GM12873 (cell line): ENCODE measurements around the gene SH3PXD2A.

Source experiments
- TF ChIP-seq, protein P1 (sequence below): IDR thresholded peaks from 2 replicates; pipeline ENCODE4 v1.5.1; 2012; ENCODE audit warnings: low read depth, mild to moderate bottlenecking, moderate library complexity, low read length, control low read depth; ENCODE audit not compliant: insufficient read depth; ENCODE audit errors: missing control alignments

Gene SH3PXD2A

GRCh38 chr10:103861505-103861904, 6.1 kb upstream of the SH3PXD2A start:
- TF ChIP-seq, protein P1, sequence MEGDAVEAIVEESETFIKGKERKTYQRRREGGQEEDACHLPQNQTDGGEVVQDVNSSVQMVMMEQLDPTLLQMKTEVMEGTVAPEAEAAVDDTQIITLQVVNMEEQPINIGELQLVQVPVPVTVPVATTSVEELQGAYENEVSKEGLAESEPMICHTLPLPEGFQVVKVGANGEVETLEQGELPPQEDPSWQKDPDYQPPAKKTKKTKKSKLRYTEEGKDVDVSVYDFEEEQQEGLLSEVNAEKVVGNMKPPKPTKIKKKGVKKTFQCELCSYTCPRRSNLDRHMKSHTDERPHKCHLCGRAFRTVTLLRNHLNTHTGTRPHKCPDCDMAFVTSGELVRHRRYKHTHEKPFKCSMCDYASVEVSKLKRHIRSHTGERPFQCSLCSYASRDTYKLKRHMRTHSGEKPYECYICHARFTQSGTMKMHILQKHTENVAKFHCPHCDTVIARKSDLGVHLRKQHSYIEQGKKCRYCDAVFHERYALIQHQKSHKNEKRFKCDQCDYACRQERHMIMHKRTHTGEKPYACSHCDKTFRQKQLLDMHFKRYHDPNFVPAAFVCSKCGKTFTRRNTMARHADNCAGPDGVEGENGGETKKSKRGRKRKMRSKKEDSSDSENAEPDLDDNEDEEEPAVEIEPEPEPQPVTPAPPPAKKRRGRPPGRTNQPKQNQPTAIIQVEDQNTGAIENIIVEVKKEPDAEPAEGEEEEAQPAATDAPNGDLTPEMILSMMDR: no peak

DNA sequence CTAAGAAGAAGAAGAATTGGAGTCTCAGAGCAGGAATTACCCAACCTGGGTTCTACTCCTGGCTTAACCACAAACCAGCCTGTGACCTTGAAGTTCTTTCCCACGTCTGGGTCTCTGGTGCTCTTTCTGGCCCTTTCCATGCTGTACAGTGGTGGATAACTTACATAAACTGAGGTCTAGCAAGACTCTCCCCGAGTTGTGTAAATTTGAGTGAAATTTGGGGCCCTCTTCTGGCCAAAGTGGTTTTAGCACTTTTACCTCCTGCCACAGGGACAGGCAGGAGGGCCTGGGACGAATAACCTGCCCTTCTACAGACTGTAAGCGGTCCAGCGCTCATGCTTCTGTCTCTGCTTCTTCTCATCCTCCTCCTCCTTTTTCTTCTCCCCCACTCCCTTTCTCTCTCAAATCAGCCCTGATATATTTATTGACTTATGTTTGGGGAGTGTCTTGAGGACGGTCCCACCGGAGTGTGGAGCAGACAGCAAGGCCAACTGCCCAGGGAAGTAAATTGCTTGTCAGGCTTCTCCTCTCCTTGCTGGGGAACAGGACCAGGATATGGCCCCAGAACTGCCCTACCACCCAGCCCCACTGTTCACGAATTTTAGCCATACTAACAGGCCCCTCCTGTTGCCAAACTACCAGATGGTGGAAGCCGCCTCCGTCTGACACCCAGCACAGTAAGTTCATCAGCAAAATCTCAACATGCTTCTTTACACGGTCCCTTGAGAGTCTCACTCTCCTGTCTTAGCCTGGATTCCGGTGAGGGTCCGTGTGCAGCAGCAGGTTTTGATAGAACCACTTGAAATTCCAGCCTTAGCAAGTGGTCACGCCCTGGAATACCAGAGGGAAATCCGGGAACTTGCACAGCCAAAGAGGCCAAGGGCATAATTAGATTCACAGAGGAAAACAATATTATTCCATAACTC, 4.0 kb upstream of the SH3PXD2A start:
- TF ChIP-seq, protein P1: peak; percentile 72

DNA sequence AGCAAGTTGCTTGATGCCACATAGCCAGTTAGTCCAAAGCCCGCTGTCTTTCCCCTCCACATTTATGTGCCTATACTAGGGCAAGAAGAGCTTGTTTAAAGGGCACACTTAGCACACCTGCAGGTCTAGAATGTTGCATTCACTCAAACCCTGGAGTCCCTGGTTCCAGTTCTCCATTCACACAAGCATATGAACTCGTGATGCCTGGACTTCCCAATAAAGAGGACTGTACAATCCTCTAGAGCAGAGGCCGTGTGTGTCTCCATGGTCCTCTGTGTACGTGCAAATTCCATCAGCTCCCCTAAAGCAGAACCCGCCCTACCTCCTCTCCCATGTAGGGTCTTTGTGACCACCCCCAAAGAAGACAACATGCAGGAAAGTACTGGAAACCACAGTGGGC, 3.0 kb upstream of the SH3PXD2A start:
- TF ChIP-seq, protein P1: no peak

- TF ChIP-seq, protein P1: no peak
Measured at GRCh38 chr10:103856797-103857170, 1.4 kb upstream of the SH3PXD2A start.

GRCh38 chr10:103855852-103856796, 748 bp upstream of the SH3PXD2A start:
- TF ChIP-seq, protein P1: no peak

GRCh38 chr10:103854686-103855391, 537 bp downstream of the SH3PXD2A start:
- TF ChIP-seq, protein P1: no peak
